NCI-H2196 (cell line): ENCODE data around the gene RNASEH1.

Experiments
- DNase-seq: peaks from one replicate; lab custom pipeline; 2025; ENCODE audit not compliant: unreplicated experiment; lab: John Stamatoyannopoulos, UW

The RNASEH1 gene

DNA sequence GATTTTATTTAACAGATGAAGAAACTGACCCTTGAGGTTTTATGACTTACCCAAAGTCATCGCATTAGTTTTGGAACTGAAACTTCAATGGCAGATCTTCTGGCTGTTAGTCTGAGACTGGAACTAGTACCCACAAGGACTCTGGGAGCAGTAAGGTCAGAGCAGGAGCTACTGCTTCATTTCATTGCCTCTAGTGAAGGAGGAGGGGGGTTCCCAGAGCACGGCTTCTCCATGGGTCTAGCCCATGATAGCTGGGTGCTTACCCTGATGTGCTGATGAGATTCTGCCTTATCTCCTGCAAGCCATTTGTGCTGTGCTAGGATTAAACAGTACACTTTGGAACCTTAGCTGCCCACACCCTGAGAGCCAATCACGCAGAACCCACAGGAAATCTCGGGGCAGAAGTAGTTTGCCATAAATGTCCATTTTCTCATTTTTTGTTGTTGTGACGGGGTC is 5.4 kb upstream of the RNASEH1 start:
- DNase-seq = no peak

GRCh38 chr2:3557639-3558204 is 411 bp downstream of the RNASEH1 start:
- no peak for DNase-seq

DNA sequence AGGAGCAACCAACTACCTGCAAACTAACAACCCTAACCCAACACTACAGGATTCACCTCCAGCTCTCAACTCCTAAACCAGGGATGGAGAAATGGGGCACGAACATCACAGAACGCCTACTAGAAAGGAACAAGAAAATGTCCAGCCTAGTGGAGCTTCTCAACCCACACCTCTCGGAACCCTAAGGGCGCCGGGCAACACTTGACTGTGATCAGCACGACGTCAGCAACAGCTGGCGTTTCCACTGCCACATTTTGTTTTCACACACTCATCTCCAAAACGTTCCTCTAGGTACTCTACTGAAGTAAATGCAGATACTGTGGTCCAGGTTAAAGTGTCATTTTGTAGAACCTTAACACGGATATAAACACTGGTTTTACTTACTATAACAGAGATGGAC is 4.2 kb downstream of the RNASEH1 start:
- no peak for DNase-seq

DNA sequence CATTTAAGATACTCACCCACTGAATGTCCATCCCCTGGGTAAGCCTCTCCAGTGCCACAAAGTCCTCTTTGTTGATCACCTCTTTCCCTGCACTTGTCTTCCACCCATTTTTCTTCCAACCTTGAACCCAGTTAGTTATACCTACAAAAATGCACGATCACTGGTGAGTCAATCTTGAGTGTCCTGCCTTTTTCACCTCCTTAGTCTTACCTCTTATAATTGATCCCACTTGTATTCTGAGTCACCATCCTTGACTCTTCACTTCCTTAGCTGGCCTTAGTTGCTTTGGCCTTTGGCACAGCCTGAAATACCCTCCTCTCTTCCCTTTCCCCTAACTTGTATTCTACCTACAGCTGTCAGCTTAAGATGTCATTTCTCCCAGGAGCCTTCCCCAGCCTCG is 10.2 kb downstream of the RNASEH1 start:
- no peak for DNase-seq

- DNase-seq = no peak
These were observed 12.2 kb downstream of the RNASEH1 start for GRCh38 chr2:3545788-3546478.

- DNase-seq = no peak
These were observed 15.0 kb downstream of the RNASEH1 start for GRCh38 chr2:3543023-3543683.

DNA sequence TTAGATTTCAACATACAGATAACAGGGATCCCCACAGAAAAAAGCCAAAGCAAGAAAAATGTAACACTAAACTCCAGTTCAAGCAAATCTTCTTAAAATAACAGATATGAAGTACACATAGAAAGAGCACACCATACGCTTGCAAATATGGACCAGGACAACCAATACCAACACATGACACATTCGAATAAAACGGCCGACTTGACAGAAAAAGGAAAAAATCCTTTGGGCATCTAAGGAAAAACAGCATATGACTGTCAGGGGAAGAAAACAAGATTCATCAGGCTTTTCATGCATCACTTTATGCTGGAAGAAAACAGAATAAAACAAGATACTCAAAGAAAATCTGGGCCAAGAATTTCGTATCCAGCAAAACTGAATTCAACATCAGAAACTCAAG is 16.0 kb downstream of the RNASEH1 start:
- no peak for DNase-seq

DNA sequence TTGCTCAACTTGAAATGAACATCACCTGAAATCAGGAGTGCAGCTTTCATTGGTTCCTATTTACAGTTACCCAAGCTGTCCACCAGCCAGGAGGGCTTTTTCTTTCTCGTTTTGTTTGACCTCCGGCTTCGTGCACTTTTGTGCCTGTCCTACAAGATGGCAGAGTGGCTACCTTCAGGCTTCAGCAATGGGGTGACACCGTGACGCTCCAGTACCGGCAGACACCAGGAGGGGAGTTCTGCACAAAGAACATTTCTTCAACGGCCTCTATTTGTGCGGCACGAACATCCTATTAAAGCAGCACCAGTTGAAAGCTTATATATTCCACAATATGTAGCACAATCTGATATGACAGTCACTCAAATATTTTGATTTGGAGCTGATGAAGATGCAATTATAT is 18.3 kb downstream of the RNASEH1 start:
- no peak for DNase-seq

GRCh38 chr2:3536682-3537632 is 21.2 kb downstream of the RNASEH1 start:
- no peak for DNase-seq

GRCh38 chr2:3535794-3536681 is 22.1 kb downstream of the RNASEH1 start:
- DNase-seq = no peak

GRCh38 chr2:3535467-3535793 is 22.7 kb downstream of the RNASEH1 start:
- no peak for DNase-seq

- no peak for DNase-seq
These were observed 23.8 kb downstream of the RNASEH1 start for GRCh38 chr2:3534251-3534814.

GRCh38 chr2:3533836-3534235 is 24.3 kb downstream of the RNASEH1 start:
- no peak for DNase-seq

GRCh38 chr2:3532941-3533340 is 25.2 kb downstream of the RNASEH1 start:
- DNase-seq = no peak

- no peak for DNase-seq
These were observed 28.7 kb downstream of the RNASEH1 start for GRCh38 chr2:3529316-3530025.

DNA sequence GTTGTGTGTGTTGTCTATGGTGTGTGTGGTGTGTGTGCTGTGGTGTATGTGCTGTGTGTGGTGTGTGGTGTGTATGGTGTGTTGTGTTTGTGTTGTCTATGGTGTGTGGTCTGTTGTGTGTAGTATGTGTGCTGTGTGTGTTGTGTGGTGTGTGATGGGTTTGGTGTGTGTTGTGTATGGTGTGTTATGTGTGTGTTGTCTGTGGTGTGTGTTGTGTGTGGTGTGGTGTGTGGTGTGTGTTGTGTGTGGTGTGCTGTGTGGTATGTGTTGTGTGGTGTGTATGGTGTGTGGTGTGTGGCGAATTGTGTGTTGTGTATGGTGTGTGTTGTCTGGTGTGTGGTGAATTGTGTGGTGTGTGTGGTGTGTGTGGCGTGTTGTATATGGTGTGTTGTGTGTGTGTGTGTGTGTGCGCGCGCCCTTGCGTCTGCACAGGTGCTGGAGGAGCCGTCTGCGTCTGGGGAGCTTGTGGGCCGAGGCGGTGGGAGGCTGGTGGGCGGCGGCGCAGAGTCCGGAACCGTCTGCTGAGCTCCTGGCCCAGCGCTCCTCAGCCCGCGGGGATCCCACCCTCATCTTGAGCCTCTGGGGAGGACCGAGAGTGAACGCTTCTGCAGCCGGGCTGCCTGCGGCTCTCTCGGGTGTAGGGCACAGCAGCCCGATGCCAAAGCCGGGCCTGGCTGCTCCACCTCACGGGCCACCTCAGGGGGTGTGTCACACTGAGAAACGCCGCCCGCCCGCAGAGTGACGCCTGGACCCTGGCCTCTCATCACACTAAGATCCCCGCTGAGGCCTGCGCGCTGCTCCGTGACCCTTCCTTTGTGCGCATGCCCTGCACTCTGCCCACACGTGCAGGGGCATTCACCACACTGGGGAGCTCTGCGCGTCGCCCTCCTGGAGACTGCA is 30.0 kb downstream of the RNASEH1 start:
- DNase-seq = no peak

GRCh38 chr2:3526871-3527270 is 31.3 kb downstream of the RNASEH1 start:
- no peak for DNase-seq

DNA sequence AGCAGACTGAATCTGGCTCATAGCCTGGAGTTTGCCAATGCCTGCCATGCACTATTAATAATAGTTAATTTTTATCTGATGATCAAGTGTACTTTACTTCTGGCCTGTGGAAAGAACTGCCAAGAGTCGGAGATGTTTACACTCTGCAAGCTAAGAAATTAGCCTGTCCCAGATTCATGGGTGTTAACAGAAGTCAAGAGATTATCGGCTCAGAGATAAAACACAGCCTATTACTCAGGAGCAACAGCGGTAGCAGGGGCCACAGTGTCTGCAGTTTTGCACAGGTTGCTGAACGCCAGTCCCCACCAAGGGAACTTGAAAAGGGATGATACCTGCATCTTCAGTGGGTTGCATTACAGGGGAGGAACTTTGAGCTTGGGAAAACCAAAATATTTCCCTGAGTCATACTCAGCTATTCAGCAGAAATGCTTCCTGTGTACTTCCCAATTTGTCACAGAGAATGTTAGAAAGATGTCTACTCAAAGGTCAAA is 34.5 kb downstream of the RNASEH1 start:
- no peak for DNase-seq
